Ishikawa (cell line): ENCODE data around the gene LGI2.

Source experiments
- CEBPB ChIP-seq: IDR thresholded peaks from 2 replicates; pipeline ENCODE4 v1.6.1; 2012
- CREB1 ChIP-seq: IDR thresholded peaks from 2 replicates; pipeline ENCODE4 v1.6.1; 2012; ENCODE audit warnings: low read depth
- EGR1 ChIP-seq: IDR thresholded peaks from 2 replicates; pipeline ENCODE4 v1.6.1; 2012
- EP300 ChIP-seq: IDR thresholded peaks from 2 replicates; pipeline ENCODE4 v1.6.1; 2012; ENCODE audit warnings: borderline replicate concordance
- FOXM1 ChIP-seq: IDR thresholded peaks from 2 replicates; pipeline ENCODE4 v1.6.1; 2012; ENCODE audit warnings: low read depth, borderline replicate concordance
- MAX ChIP-seq: IDR thresholded peaks from 2 replicates; pipeline ENCODE4 v1.6.1; 2012
- NFIC ChIP-seq: IDR thresholded peaks from 2 replicates; pipeline ENCODE4 v1.6.1; 2012
- RAD21 ChIP-seq: IDR thresholded peaks from 2 replicates; pipeline ENCODE4 v1.6.1; 2012; ENCODE audit warnings: low read depth
- TAF1 ChIP-seq: IDR thresholded peaks from 2 replicates; pipeline ENCODE4 v1.6.1; 2012; ENCODE audit warnings: low read depth, mild to moderate bottlenecking
- TCF12 ChIP-seq: IDR thresholded peaks from 2 replicates; pipeline ENCODE4 v1.6.1; 2012; ENCODE audit warnings: low read depth
- TEAD4 ChIP-seq: IDR thresholded peaks from 2 replicates; pipeline ENCODE4 v1.6.1; 2012
- YY1 ChIP-seq: IDR thresholded peaks from 2 replicates; pipeline ENCODE4 v1.6.1; 2012; ENCODE audit warnings: low read depth
- ZBTB7A ChIP-seq: IDR thresholded peaks from 2 replicates; pipeline ENCODE4 v1.6.1; 2012; ENCODE audit warnings: low read depth
- TF ChIP-seq, protein P1 (sequence below): IDR thresholded peaks from 2 replicates; pipeline ENCODE4 v1.6.1; 2012
- TF ChIP-seq, protein P2 (sequence below): IDR thresholded peaks from 2 replicates; pipeline ENCODE4 v1.6.1; 2012; ENCODE audit warnings: low read depth, mild to moderate bottlenecking

The LGI2 gene

GRCh38 chr4:24966076-24966475 lies 64.7 kb downstream of the LGI2 start:
- TF ChIP-seq YY1 (no peak), CREB1 (no peak), EP300 (no peak), MAX (no peak), ZBTB7A (no peak), EGR1 (no peak), FOXM1 (no peak), CEBPB (no peak)
- TF ChIP-seq, protein P1, sequence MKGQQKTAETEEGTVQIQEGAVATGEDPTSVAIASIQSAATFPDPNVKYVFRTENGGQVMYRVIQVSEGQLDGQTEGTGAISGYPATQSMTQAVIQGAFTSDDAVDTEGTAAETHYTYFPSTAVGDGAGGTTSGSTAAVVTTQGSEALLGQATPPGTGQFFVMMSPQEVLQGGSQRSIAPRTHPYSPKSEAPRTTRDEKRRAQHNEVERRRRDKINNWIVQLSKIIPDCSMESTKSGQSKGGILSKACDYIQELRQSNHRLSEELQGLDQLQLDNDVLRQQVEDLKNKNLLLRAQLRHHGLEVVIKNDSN = no peak
- TF ChIP-seq, protein P2, sequence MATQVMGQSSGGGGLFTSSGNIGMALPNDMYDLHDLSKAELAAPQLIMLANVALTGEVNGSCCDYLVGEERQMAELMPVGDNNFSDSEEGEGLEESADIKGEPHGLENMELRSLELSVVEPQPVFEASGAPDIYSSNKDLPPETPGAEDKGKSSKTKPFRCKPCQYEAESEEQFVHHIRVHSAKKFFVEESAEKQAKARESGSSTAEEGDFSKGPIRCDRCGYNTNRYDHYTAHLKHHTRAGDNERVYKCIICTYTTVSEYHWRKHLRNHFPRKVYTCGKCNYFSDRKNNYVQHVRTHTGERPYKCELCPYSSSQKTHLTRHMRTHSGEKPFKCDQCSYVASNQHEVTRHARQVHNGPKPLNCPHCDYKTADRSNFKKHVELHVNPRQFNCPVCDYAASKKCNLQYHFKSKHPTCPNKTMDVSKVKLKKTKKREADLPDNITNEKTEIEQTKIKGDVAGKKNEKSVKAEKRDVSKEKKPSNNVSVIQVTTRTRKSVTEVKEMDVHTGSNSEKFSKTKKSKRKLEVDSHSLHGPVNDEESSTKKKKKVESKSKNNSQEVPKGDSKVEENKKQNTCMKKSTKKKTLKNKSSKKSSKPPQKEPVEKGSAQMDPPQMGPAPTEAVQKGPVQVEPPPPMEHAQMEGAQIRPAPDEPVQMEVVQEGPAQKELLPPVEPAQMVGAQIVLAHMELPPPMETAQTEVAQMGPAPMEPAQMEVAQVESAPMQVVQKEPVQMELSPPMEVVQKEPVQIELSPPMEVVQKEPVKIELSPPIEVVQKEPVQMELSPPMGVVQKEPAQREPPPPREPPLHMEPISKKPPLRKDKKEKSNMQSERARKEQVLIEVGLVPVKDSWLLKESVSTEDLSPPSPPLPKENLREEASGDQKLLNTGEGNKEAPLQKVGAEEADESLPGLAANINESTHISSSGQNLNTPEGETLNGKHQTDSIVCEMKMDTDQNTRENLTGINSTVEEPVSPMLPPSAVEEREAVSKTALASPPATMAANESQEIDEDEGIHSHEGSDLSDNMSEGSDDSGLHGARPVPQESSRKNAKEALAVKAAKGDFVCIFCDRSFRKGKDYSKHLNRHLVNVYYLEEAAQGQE = no peak

DNA sequence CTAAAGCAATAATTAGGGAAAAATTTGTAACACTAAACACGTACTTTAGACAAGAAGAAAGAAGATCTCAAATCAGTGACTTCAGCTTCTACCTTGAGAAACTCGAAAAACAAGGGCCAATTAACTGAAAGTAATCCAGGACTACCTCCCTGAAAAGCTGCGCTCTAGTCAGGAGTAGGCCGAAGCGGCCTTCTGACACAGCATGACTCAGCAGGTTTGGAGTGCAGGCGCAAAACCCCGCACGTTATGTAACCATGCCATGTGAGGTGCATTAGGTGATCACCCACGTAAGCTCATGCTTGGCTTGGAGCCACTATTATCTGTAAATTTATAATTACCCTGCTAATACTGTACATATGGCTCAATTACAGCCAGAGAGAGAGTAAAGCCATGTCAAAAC lies 65.1 kb downstream of the LGI2 start:
- TF ChIP-seq TEAD4 (no peak), CREB1 (no peak), ZBTB7A (no peak), EGR1 (no peak), CEBPB (no peak), YY1 (no peak), TAF1 (no peak), EP300 (no peak), MAX (no peak), FOXM1 (no peak), NFIC (no peak), TCF12 (no peak), RAD21 (no peak)
- TF ChIP-seq, protein P2 = no peak
- TF ChIP-seq, protein P1 = no peak

DNA sequence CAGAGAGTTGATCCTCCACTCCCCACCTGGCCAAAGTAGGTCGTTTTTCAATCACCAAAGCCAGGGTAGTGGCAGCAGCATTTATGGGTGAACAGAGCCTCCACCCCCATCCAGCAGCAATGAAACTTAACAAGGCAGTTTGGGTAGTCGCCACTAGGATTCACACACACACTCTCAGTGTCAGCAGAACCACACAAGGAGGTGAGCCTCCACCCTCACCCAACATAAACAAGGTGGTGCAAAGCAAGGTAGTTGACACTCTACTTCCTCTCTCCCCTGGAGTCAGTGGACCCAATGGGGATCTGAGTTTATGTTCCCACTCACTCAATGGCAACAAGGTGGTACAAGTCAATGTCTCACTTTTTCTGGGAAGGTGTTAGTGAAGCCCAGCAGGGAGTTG lies 67.5 kb downstream of the LGI2 start:
- no peak for TF ChIP-seq CREB1
- TF ChIP-seq YY1 = no peak
- TF ChIP-seq TEAD4 = no peak
- TF ChIP-seq ZBTB7A = no peak
- TF ChIP-seq TAF1 = no peak
- no peak for TF ChIP-seq MAX
- TF ChIP-seq, protein P2 = no peak
- TF ChIP-seq CEBPB = no peak
- no peak for TF ChIP-seq EP300
- TF ChIP-seq EGR1 = no peak
- TF ChIP-seq FOXM1 = no peak
- TF ChIP-seq, protein P1 = no peak

DNA sequence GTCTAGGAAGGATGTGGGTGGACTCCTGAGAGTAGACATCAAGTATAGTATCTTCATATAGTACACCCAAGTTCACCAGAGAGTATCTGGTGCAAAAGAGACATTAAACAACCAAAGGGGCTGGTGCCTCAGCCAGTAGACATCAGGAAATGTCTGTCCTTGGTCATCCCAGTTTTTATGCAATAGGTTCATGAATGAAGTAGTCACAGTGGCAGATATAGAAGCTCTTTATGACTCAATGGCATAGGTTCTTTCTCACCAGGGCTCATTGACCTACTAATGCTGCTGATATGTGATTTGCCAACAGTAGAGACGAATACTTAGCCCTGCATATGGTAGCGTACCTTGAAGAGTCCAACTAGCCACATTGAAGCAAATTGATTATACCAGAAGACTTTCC lies 72.9 kb downstream of the LGI2 start:
- TF ChIP-seq TEAD4 (no peak), FOXM1 (no peak), EGR1 (no peak), TAF1 (no peak)
- TF ChIP-seq, protein P1 = no peak
- TF ChIP-seq, protein P2 = no peak
